GM21576 (cell line): ENCODE data around the gene HNRNPUL1.
"Not testable (repeated sequence)": the region's sequence is repeated elsewhere in the genome, so short reads cannot be mapped to it uniquely, and the experiment has no call there.

ENCODE experiments used
- ATAC-seq: cut with Tn5 transposase; IDR thresholded peaks from one replicate; pipeline ENCODE4 v1.9.1; 2021; ENCODE audit warnings: mild to moderate bottlenecking, moderate library complexity; ENCODE audit not compliant: unreplicated experiment

The HNRNPUL1 gene

GRCh38 chr19:41263850-41264580, at the start of gene HNRNPUL1:
TSS of gene HNRNPUL1 (plus strand) at chr19:41264372. CDS start at chr19:41264504, 132 bp downstream.
- peak; percentile 61 for ATAC-seq

- ATAC-seq, result no peak
These were observed 46.4 kb upstream of the HNRNPUL1 start for GRCh38 chr19:41217741-41218140.

GRCh38 chr19:41218249-41218614, 45.9 kb upstream of the HNRNPUL1 start:
- no peak for ATAC-seq

- ATAC-seq, result no peak
These were observed 45.3 kb upstream of the HNRNPUL1 start, which contains the start of gene AXL for GRCh38 chr19:41218615-41219507. TSS of gene AXL (plus strand) at chr19:41219223. CDS start at chr19:41219393, 170 bp downstream.

- no peak for ATAC-seq
These were observed 44.1 kb upstream of the HNRNPUL1 start for GRCh38 chr19:41219924-41220567.

- ATAC-seq, result no peak
These were observed 43.4 kb upstream of the HNRNPUL1 start for GRCh38 chr19:41220811-41221210.

- ATAC-seq, result no peak
These were observed 42.5 kb upstream of the HNRNPUL1 start for GRCh38 chr19:41221514-41222205.

GRCh38 chr19:41222240-41222639, 41.9 kb upstream of the HNRNPUL1 start:
- no peak for ATAC-seq

GRCh38 chr19:41223431-41224234, 40.5 kb upstream of the HNRNPUL1 start:
- no peak for ATAC-seq

- no peak for ATAC-seq
These were observed 39.5 kb upstream of the HNRNPUL1 start for GRCh38 chr19:41224632-41225031.

- no peak for ATAC-seq
These were observed 38.7 kb upstream of the HNRNPUL1 start for GRCh38 chr19:41225238-41226052.

- ATAC-seq, result no peak
These were observed 37.9 kb upstream of the HNRNPUL1 start for GRCh38 chr19:41226053-41226873.

GRCh38 chr19:41226874-41227390, 37.2 kb upstream of the HNRNPUL1 start:
- ATAC-seq, result no peak

GRCh38 chr19:41228486-41228885, 35.7 kb upstream of the HNRNPUL1 start:
- ATAC-seq, result no peak

GRCh38 chr19:41229338-41229737, 34.8 kb upstream of the HNRNPUL1 start:
- ATAC-seq, result not testable (repeated sequence)

- ATAC-seq, result no peak
These were observed 33.9 kb upstream of the HNRNPUL1 start for GRCh38 chr19:41230067-41230857.

- ATAC-seq, result no peak
These were observed 31.5 kb upstream of the HNRNPUL1 start for GRCh38 chr19:41232686-41233085.
